ENCODE results near the gene MPST.

DNA sequence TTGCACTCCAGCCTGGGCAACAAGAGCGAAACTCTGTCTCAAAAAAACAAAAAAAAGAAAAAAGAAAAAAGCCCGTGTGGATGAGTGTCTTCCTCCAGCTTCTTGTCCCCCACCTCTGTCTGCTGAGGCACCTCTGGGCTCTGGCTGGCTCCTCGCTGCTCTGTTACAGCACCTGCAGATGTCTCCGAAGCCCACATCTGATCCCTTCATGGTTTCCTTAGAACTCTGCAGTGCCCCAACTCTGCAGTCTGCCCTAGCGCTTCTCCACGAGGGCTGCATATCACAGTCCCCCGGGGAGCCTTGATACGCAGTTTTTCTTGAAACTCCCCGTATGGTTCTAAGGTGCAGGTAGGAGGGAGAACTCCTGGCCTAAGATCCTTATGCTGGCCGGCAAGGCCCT lies 47.9 kb downstream of the MPST start:
- no peak for TF ChIP-seq POLR2A (IDR thresholded peaks at IDR 0.05)
- TF ChIP-seq, protein P1, sequence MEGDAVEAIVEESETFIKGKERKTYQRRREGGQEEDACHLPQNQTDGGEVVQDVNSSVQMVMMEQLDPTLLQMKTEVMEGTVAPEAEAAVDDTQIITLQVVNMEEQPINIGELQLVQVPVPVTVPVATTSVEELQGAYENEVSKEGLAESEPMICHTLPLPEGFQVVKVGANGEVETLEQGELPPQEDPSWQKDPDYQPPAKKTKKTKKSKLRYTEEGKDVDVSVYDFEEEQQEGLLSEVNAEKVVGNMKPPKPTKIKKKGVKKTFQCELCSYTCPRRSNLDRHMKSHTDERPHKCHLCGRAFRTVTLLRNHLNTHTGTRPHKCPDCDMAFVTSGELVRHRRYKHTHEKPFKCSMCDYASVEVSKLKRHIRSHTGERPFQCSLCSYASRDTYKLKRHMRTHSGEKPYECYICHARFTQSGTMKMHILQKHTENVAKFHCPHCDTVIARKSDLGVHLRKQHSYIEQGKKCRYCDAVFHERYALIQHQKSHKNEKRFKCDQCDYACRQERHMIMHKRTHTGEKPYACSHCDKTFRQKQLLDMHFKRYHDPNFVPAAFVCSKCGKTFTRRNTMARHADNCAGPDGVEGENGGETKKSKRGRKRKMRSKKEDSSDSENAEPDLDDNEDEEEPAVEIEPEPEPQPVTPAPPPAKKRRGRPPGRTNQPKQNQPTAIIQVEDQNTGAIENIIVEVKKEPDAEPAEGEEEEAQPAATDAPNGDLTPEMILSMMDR (IDR thresholded peaks at IDR 0.05 in 4 of 5, conservative IDR thresholded peaks at IDR 0.05 in 1 of 5), result no peak
